Measurements from ENCODE around the gene ITGA3.

DNA sequence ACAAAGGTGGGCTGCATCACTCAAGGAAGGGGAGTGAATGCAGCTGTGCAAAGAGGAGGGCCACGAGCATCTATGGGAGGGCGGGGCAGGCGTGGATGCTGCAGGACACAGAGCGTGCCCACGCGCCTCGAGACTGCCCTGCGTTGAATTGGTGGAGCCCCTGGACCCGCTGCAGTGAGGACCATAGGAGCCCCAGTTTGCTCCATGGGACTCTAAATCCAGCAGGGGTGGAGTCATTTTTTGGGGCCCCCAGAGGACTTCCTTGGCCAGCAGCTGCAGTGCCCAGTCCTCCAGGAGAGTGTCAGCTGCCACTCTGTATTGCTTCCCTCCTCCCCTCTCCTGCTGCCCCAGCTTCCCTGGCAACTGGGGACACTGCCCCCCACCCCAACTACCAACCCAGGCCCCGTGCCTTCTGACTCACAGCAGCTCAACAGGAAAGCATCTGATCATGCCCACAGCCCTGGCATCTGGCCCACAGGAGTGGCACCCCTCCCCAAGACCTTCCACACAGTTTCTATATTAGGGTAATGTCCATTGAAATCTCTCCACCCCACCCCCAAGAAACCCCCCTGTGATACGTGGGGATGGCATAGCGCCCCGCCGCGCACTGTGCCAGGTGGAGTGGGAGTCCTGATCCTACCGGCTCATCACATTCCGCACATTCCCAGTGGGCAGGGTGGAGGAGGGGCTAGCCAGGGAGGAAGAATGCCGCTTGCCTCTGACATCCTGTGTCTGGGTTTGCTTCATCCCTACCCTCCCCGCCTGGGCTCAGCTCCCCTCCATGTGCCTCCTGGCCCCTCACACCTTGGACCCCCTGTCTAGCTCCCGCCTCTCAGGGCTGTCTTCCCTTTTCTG, 27.8 kb upstream of the ITGA3 start:
- TF ChIP-seq CTCF (IDR thresholded peaks at IDR 0.05) = no peak
- TF ChIP-seq POLR2A (IDR thresholded peaks at IDR 0.05) = no peak

All from thyroid gland (tissue), 4 donors.